CD4-positive, alpha-beta T cell treated with Interleukin-21 for 1 hour (primary cell): ENCODE results near the gene AMIGO2.
"Not testable (repeated sequence)": the region's sequence is repeated elsewhere in the genome, so short reads cannot be mapped to it uniquely, and the experiment has no call there.

Source experiments
- DNase-seq: peaks from one replicate; pipeline ENCODE4 v3.0.0-alpha.2; 2020

The AMIGO2 gene

GRCh38 chr12:47079468-47079980 is at the start of gene AMIGO2, which contains the start of gene PCED1B:
Gene AMIGO2 (minus strand): TSS chr12:47079959. CDS start chr12:47079002, 957 bp downstream.
Gene PCED1B (plus strand): TSS chr12:47079621. CDS start chr12:47235064, 155,443 bp downstream.
- DNase-seq = peak; percentile 64

GRCh38 chr12:47126246-47126645 is 46.5 kb upstream of the AMIGO2 start:
- DNase-seq = no peak

GRCh38 chr12:47124451-47124850 is 44.7 kb upstream of the AMIGO2 start:
- no peak for DNase-seq

GRCh38 chr12:47123730-47124129 is 44.0 kb upstream of the AMIGO2 start:
- no peak for DNase-seq

GRCh38 chr12:47122602-47123001 is 42.8 kb upstream of the AMIGO2 start:
- no peak for DNase-seq

GRCh38 chr12:47121146-47121545 is 41.4 kb upstream of the AMIGO2 start:
- DNase-seq = no peak

GRCh38 chr12:47120736-47121135 is 41.0 kb upstream of the AMIGO2 start:
- no peak for DNase-seq

- DNase-seq = not testable (repeated sequence)
These were observed 37.5 kb upstream of the AMIGO2 start for GRCh38 chr12:47117305-47117704.

GRCh38 chr12:47114481-47114892 is 34.7 kb upstream of the AMIGO2 start:
- DNase-seq = no peak

- DNase-seq = no peak
These were observed 32.9 kb upstream of the AMIGO2 start for GRCh38 chr12:47112679-47113078.

GRCh38 chr12:47111854-47112253 is 32.1 kb upstream of the AMIGO2 start:
- DNase-seq = no peak

- DNase-seq = peak; percentile 31
These were observed 31.6 kb upstream of the AMIGO2 start for GRCh38 chr12:47111392-47111778.

GRCh38 chr12:47110718-47111391 is 31.1 kb upstream of the AMIGO2 start:
- no peak for DNase-seq

GRCh38 chr12:47110011-47110541 is 30.3 kb upstream of the AMIGO2 start:
- no peak for DNase-seq

GRCh38 chr12:47107926-47108325 is 28.2 kb upstream of the AMIGO2 start:
- DNase-seq = no peak

- DNase-seq = no peak
These were observed 27.7 kb upstream of the AMIGO2 start for GRCh38 chr12:47107446-47107845.

- no peak for DNase-seq
These were observed 26.3 kb upstream of the AMIGO2 start for GRCh38 chr12:47105914-47106674.

GRCh38 chr12:47102845-47103651 is 23.3 kb upstream of the AMIGO2 start:
- no peak for DNase-seq

- no peak for DNase-seq
These were observed 22.6 kb upstream of the AMIGO2 start for GRCh38 chr12:47102406-47102805.

GRCh38 chr12:47100160-47100559 is 20.4 kb upstream of the AMIGO2 start:
- DNase-seq = no peak

GRCh38 chr12:47099610-47100009 is 19.9 kb upstream of the AMIGO2 start:
- DNase-seq = no peak

GRCh38 chr12:47098099-47098498 is 18.3 kb upstream of the AMIGO2 start:
- DNase-seq = no peak
